Mucosa of gallbladder (tissue), 1 donor: ENCODE results near the gene TRAF7. TPM values are rescaled to one million over a fixed set of nuclear protein-coding genes. Genes with fewer than 3 reads are reported as not detected.

ENCODE experiments used
- DNase-seq: peaks from one replicate; pipeline ENCODE4 v3.0.0-alpha.2; 2020; ENCODE audit warnings: low spot score
- total RNA-seq: library from RNA; stranded (reverse); gene quantifications from one replicate; pipeline ENCODE4 v1.2.1, GENCODE V29; 2021
- donor health status: DM: no; HTN: no; CAD: no.

TRAF7 gene
- total RNA-seq, 1 donor from 2014 or later = 100 TPM

DNA sequence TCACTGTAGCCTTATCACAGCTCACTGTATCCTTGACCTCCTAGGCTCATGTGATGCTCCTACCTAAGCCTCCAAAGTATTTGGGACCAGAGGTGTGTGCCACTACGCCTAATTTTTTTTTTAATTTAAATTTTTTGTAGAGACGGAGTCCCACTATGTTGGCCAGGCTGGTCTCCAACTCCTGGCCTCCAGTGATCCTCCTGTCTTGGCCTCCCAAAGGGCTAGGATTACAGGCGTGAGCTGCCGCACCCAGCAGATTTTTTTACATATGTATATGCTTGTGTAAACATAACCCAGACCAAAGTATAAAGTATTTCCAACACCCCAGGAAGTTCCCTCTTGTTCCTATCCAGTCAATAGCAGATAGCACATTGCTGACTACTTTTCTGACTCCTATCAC is 60.7 kb downstream of the TRAF7 start:
- no peak for DNase-seq

GRCh38 chr16:2223221-2223941 is 67.8 kb downstream of the TRAF7 start, which contains the start of gene E4F1:
Gene E4F1, plus strand, starts transcription at chr16:2223591. Its CDS starts 23 bp downstream, at chr16:2223614.
- DNase-seq = peak; percentile 99

- no peak for DNase-seq
Observed at GRCh38 chr16:2223942-2224486, 68.4 kb downstream of the TRAF7 start.

- no peak for DNase-seq
Observed at GRCh38 chr16:2226245-2226793, 70.7 kb downstream of the TRAF7 start.

DNA sequence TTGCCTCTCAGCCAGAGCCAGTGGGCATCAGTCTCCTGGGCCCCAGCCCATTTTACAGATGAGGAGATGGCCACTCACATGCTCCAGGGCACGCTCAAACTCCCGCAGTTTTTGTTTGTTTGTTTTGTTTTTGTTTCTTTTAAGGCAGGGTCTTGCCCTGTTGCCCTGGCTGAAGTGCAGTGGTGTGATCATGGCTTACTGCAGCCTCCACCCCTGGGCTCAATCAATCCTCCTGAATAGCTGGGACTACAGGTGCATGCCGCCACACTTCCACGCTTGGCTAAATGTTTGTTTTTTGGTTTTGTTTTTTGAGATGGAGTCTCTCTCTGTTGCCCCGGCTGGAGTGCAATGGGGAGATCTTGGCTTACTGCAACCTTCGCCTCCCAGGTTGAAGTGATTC is 71.3 kb downstream of the TRAF7 start:
- DNase-seq = no peak

Other genes with a start within 250 kb of the TRAF7 start
- gene HS3ST6, start 237.4 kb upstream of the TRAF7 start, total RNA-seq = not detected
- gene MSRB1, start 212.6 kb upstream of the TRAF7 start, total RNA-seq = 41.2 TPM
- gene RPL3L, start 201.1 kb upstream of the TRAF7 start, total RNA-seq = not detected
- 145 TPM for gene NDUFB10, start 196.2 kb upstream of the TRAF7 start, total RNA-seq
- gene RPS2, start 191.0 kb upstream of the TRAF7 start, total RNA-seq = 1,121 TPM
- not detected for gene RNF151, start 188.9 kb upstream of the TRAF7 start, total RNA-seq
- gene TBL3, start 183.7 kb upstream of the TRAF7 start, total RNA-seq = 32.5 TPM
- 2.7 TPM for gene NOXO1, start 174.3 kb upstream of the TRAF7 start, total RNA-seq
- gene GFER, start 171.6 kb upstream of the TRAF7 start, total RNA-seq = 34.3 TPM
- 1.4 TPM for gene SYNGR3, start 165.8 kb upstream of the TRAF7 start, total RNA-seq
- gene ZNF598, start 146.0 kb upstream of the TRAF7 start, total RNA-seq = 42.1 TPM
- gene NPW, start 136.0 kb upstream of the TRAF7 start, total RNA-seq = 1.6 TPM
- gene NHERF2, start 128.9 kb upstream of the TRAF7 start, total RNA-seq = 121 TPM
- 33.9 TPM for gene NTHL1, start 107.9 kb upstream of the TRAF7 start, total RNA-seq
- 185 TPM for gene TSC2, start 107.8 kb upstream of the TRAF7 start, total RNA-seq
- gene PKD1, start 19.9 kb upstream of the TRAF7 start, total RNA-seq = 154 TPM
- gene RAB26, start 7.2 kb upstream of the TRAF7 start, total RNA-seq = 7.7 TPM
- gene CASKIN1, start 40.8 kb downstream of the TRAF7 start, total RNA-seq = 0.58 TPM
- gene MLST8, start 49.7 kb downstream of the TRAF7 start, total RNA-seq = 31.2 TPM
- 15.2 TPM for gene BRICD5, start 55.1 kb downstream of the TRAF7 start, total RNA-seq
- gene PGP, start 59.1 kb downstream of the TRAF7 start, total RNA-seq = 19.7 TPM
- gene E4F1, start 67.8 kb downstream of the TRAF7 start, total RNA-seq = 33.3 TPM
- gene DNASE1L2, start 80.7 kb downstream of the TRAF7 start, total RNA-seq = 4.6 TPM
- 69.9 TPM for gene ECI1, start 95.8 kb downstream of the TRAF7 start, total RNA-seq
- gene RNPS1, start 112.3 kb downstream of the TRAF7 start, total RNA-seq = 114 TPM
- 18.3 TPM for gene ABCA3, start 184.9 kb downstream of the TRAF7 start, total RNA-seq